ENCODE results near the gene TRIM17. TPM values are rescaled to one million over a fixed set of nuclear protein-coding genes. Genes with fewer than 3 reads are reported as not detected.

Gene TRIM17
- total RNA-seq, 1 donor from 2014 or later, result 6.3 TPM

DNA sequence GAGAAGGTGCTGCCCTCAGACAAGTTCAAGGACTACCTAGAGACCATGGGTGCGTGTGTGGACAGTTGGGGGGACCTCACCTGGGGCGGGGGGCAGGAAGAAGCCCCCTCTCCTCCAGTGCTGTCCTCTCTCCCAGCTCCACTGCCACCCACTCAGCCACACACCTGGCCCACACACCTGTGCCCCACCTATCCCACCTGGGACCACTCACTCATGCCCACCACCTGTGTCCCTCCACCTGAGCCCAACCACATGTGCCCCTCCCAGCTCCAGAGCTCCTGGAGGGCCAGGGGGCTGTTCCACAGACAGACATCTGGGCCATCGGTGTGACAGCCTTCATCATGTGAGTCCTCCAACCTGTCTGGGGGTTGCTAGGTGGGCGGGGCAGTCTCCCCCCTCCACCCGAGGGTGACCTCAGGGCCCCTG lies 39.0 kb downstream of the TRIM17 start:
- DNase-seq (ENCODE audit: low read depth, low spot score), result no peak
- Mint-ChIP-seq H3K27me3 (ENCODE audit: low read depth) (peaks cover 32% of the 10 kb centered on the region), H3K9me3 (no peaks in the 10 kb centered on the region), H3K36me3 (ENCODE audit: low read depth) (no peaks in the 10 kb centered on the region), H3K27ac (ENCODE audit: unreplicated experiment) (no peak overlapping the region), H3K4me3 (no peak overlapping the region), H3K4me1 (peaks cover 8% of the 10 kb centered on the region)
- TF ChIP-seq CTCF (conservative IDR thresholded peaks at IDR 0.05), result no peak

- no peak for TF ChIP-seq CTCF (conservative IDR thresholded peaks at IDR 0.05)
- no peak for DNase-seq (ENCODE audit: low read depth, low spot score)
- Mint-ChIP-seq H3K36me3 (ENCODE audit: low read depth) (no peaks in the 10 kb centered on the region), H3K27ac (ENCODE audit: unreplicated experiment) (no peak overlapping the region), H3K27me3 (ENCODE audit: low read depth) (peaks cover 28% of the 10 kb centered on the region), H3K9me3 (no peaks in the 10 kb centered on the region), H3K4me3 (no peak overlapping the region), H3K4me1 (peaks cover 8% of the 10 kb centered on the region)
Measured at GRCh38 chr1:228376651-228377631, 39.7 kb downstream of the TRIM17 start.

DNA sequence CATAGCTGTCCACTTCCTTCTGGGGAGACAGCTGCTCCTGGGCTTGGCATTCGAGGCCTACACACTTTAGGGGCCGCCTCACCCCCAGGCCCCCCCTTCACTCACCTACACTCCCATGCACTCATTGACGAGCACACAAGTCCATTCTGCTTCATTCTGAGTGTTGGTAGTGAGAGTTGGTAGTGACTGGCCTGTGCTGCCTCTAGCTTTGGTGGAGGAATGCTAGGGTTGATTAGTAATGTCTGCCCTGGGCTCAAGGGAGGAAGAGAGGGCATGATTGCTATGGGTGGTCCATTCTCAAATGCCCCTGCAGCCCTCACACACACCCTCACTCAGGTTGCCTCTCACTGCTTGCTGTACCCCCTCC lies 40.4 kb downstream of the TRIM17 start:
- Mint-ChIP-seq H3K27ac (ENCODE audit: unreplicated experiment) (no peak overlapping the region), H3K4me1 (peaks cover 8% of the 10 kb centered on the region), H3K9me3 (no peaks in the 10 kb centered on the region), H3K27me3 (ENCODE audit: low read depth) (peaks cover 28% of the 10 kb centered on the region), H3K36me3 (ENCODE audit: low read depth) (no peaks in the 10 kb centered on the region), H3K4me3 (peak overlapping the region; percentile 49)
- TF ChIP-seq CTCF (conservative IDR thresholded peaks at IDR 0.05), result no peak
- DNase-seq (ENCODE audit: low read depth, low spot score), result no peak

DNA sequence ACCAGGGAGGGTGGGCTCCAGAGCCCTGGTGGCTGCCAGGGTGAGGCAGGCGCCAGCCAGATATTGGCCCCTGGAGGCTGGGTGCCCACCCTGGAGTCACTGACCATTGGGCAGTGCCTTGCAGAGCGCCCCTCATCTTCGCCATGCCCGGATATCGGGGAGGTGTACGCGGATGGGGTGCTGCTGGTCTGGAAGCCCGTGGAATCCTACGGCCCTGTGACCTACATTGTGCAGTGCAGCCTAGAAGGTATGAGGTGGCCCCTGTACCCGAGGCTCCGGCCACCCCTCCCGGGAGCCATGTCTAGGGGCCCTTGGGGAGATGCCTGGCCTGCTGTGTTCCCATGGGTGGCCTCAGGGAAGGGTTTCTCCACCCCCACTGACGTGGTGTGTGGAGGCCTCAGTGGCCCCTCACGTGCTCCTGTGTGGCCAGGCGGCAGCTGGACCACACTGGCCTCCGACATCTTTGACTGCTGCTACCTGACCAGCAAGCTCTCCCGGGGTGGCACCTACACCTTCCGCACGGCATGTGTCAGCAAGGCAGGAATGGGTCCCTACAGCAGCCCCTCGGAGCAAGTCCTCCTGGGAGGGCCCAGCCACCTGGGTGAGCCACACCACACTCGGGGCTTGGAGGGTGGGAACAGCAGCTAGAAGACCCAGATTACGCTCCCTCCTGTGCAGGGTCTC lies 40.9 kb downstream of the TRIM17 start:
- Mint-ChIP-seq H3K9me3 (no peaks in the 10 kb centered on the region), H3K4me3 (no peak overlapping the region), H3K4me1 (peaks cover 8% of the 10 kb centered on the region), H3K36me3 (ENCODE audit: low read depth) (no peaks in the 10 kb centered on the region), H3K27ac (ENCODE audit: unreplicated experiment) (no peak overlapping the region), H3K27me3 (ENCODE audit: low read depth) (peaks cover 23% of the 10 kb centered on the region)
- no peak for TF ChIP-seq CTCF (conservative IDR thresholded peaks at IDR 0.05)
- DNase-seq (ENCODE audit: low read depth, low spot score), result no peak

DNA sequence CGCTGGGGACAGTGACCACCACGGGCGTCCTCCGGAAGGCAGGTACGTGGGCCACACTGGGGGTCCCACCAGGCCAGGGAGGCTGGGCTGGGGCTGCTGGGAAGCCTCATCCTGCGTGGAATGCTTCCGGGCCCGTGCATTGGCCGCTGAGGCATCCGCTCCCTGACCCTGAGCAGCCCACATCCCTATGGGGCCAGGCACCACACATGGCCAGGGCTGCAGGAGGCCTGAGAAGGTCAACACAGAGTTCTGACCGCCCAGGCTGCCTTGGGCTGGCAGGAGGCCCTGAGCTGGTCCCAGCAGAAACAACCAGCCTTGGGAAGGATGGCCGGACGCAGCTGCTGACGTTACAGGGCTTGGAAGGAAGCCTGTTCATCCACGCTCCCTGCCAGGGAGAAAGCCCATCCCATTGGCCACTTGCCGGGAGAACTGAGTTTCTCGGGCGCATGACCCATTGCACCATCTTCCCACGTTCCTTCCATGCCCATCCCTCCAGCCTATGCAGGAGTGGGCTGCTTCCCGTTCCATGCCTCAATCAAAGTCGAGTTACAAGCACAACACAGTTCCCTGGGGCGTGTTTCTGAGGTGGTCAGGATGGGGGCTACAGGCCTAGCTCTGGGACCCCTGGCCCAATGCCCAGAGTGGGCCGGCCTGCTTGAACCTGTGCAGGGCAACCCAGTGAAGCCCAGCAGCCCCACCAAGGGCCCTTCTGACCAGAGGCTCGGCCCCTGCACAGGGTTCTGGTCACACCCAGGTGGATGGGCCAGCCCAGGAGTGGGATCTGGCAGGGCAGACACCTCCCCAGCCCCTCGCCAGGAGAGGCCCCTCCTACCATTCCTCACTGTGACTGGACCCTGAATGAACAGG lies 41.7 kb downstream of the TRIM17 start:
- no peak for DNase-seq (ENCODE audit: low read depth, low spot score)
- no peaks in the 10 kb centered on the region for H3K36me3 Mint-ChIP-seq (ENCODE audit: low read depth)
- peaks cover 8% of the 10 kb centered on the region for H3K4me1 Mint-ChIP-seq
- H3K27me3 Mint-ChIP-seq (ENCODE audit: low read depth), result peaks cover 15% of the 10 kb centered on the region
- H3K9me3 Mint-ChIP-seq, result no peaks in the 10 kb centered on the region
- H3K4me3 Mint-ChIP-seq, result no peak overlapping the region
- H3K27ac Mint-ChIP-seq (ENCODE audit: unreplicated experiment), result no peak overlapping the region
- no peak for TF ChIP-seq CTCF (conservative IDR thresholded peaks at IDR 0.05)

Data from neural crest cell (in vitro differentiated cells).